ENCODE measurements around the gene UPK3BL2.
"Not testable (repeated sequence)": the region's sequence is repeated elsewhere in the genome, so short reads cannot be mapped to it uniquely, and the experiment has no call there.

The UPK3BL2 gene

DNA sequence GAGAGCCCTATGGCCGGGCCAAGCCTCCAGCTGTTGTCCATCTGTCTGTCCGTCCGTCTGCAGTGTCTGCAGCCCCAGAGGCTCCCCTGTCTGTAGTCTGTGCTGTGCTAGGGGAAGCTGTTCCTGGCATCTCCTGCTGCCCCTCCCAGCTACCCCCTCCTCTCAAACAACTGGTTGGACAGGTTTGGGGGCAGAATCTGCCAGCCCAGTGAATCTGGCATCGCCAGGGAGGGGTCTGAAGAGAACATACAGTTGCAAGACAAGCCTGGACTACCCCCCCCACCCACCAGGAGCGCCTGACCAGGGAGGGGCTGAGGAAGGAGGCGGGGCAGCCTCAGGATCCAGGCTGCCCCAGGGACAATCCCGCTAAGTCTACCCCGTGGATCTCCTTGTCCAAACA is at the start of gene UPK3BL2:
Gene UPK3BL2 (minus strand): TSS at position 101 of the 400 bp plus-strand sequence. CDS start 60 bp downstream, at position 41.
- not testable (repeated sequence) for DNase-seq (ENCODE audit: low read depth, low spot score)

GRCh38 chr7:102592477-102593019 is 49.1 kb upstream of the UPK3BL2 start:
- not testable (repeated sequence) for DNase-seq (ENCODE audit: low read depth, low spot score)

GRCh38 chr7:102589857-102590256 is 46.4 kb upstream of the UPK3BL2 start:
- not testable (repeated sequence) for DNase-seq (ENCODE audit: low read depth, low spot score)

- DNase-seq (ENCODE audit: low read depth, low spot score): not testable (repeated sequence)
These were observed 40.0 kb upstream of the UPK3BL2 start for GRCh38 chr7:102583495-102583894.

GRCh38 chr7:102581722-102582121 is 38.2 kb upstream of the UPK3BL2 start:
- DNase-seq (ENCODE audit: low read depth, low spot score): not testable (repeated sequence)

GRCh38 chr7:102578486-102578885 is 35.0 kb upstream of the UPK3BL2 start:
- DNase-seq (ENCODE audit: low read depth, low spot score): not testable (repeated sequence)

DNA sequence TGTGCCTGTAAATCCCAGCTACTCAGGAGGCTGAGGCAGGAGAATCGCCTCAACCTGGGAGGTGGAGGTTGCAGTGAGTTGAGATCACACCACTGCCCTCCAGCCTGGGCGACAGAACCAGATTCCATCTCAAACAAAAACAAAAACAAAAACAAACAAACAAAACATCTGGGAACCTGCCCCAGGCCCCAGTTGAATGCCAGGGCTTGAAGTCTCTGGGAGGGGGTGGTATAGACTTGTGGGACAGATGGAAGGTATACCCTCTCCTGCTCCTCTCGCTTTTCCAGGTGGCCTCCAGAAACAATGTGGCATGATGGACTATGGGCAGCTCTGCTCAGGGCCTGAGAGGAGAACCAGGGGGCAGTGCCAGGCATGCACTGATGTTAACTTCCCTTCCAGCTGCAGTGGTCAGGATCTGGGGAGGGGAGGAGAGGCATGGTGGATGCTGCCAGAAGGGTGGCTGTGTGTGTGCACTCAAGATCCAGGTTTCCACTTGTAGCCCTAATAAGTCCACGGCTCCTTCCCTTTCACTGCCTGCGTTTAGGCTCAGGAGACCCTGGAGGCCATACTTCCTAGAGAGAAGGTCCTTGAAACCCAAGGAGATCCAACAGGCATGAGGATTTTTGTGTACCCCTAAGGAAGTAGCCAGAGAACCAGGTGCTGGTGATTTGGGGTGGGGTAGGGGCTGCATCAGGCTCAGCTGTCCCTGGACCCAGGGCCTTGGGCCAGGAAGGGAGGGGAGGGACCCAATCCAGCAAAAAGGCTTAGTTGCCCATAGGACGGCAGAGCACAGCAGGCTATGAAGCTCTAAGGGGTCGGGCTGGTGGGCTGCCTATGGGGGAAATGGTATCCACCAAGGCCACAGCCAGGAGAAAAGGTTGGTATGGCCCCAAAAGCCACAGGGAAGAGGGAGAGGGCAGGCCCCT is 34.1 kb upstream of the UPK3BL2 start:
- not testable (repeated sequence) for DNase-seq (ENCODE audit: low read depth, low spot score)

GRCh38 chr7:102576363-102576762 is 32.9 kb upstream of the UPK3BL2 start:
- not testable (repeated sequence) for DNase-seq (ENCODE audit: low read depth, low spot score)

DNA sequence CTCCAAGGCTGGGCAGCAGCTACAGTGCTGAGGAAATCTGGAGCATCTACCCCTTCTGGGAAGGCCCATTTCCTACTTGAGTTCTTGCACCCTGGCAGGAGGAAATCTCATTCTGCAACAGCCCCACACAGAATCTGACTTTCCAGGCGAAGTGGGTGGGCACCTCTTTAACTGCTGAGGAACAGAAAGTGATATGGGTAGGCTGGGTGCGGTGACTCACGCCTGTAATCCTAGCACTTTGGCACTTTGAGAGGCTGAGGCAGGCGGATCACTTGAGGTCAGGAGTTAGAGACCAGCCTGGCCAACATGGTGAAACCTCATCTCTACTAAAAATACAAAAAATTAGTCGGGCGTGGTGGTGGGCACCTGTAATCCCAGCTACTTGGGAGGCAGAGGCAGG is 31.1 kb upstream of the UPK3BL2 start:
- not testable (repeated sequence) for DNase-seq (ENCODE audit: low read depth, low spot score)

GRCh38 chr7:102572261-102573239 is 29.1 kb upstream of the UPK3BL2 start, which contains the start of gene POLR2J3:
Gene POLR2J3, minus strand, starts transcription at chr7:102572583. Its CDS starts 62 bp downstream, at chr7:102572521.
- DNase-seq (ENCODE audit: low read depth, low spot score): peak; percentile 97

DNA sequence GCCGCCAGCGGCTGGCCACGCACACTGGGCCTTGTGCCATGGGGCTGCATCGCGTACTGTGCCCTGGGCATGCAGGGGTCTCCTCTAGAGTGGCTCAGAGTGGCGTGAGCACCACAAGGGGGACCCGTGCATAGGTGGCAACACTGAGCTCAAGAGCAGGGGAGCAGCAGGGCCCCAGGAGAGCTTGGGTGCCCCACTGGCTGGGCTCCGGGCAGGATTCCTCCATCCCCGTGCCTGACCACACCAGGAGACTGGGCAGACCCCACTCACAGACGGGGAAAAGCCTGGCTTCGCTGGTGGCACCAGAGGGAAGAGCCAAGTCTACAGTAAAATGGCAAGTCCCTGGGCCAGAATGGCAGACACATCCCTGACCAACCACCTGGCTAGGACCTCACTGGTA is 25.1 kb upstream of the UPK3BL2 start:
- not testable (repeated sequence) for DNase-seq (ENCODE audit: low read depth, low spot score)

DNA sequence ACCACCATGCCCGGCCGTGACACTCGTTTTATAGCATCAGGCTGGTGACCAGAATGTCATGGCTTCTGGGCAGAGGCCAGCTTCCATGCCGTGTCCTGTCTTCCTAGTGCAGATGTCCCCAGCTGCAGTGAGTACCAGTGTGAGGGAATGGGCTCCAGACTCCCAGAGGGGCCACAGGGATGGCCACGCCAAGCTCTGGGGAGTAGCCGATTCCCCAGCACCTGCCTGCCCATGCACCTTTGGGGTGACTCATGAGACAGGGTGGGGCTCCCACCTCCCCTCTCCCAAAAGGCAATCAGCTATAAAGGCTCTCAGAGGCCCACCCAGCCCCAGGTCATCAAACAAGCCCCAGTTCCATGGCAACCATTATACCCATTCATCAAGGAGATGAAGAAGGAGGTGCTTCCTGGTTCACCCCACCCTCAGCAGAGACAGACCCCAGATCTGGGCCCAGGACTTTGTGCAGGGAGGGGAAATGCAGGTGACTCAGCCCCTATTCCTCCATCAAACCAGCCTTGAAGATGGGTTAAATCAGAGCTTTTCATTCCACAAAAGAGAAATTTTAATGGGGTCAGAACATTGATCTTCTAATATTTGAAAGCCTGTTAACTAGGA is 7.4 kb upstream of the UPK3BL2 start, which contains the start of gene SPDYE2:
Gene SPDYE2 (plus strand): TSS at position 419 of the 615 bp plus-strand sequence. CDS start 2,030 bp downstream, outside the sequence.
- DNase-seq (ENCODE audit: low read depth, low spot score): not testable (repeated sequence)

DNA sequence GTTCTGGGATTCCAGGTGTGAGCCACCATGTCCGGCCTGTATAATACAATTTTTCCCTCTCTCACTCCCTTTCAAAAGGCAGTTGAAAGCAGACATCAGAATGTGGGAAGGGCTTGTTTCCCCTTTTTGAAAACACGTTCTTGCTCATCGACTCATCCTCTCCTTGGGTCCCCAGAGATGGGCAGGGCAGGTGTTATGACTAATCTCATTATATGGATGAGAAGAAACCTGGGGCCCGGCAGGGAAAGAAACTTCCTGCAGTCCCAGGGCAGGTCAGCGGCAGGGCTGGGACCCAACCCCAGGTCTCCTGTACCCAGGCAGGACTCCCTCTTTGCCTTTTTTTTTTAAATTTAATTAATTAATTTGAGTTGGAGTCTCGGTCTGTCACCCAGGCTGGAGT is 2.9 kb upstream of the UPK3BL2 start:
- DNase-seq (ENCODE audit: low read depth, low spot score): not testable (repeated sequence)

GRCh38 chr7:102545288-102545687 is 1.8 kb upstream of the UPK3BL2 start:
- DNase-seq (ENCODE audit: low read depth, low spot score): not testable (repeated sequence)

GRCh38 chr7:102544372-102544771 is 876 bp upstream of the UPK3BL2 start:
- not testable (repeated sequence) for DNase-seq (ENCODE audit: low read depth, low spot score)

DNA sequence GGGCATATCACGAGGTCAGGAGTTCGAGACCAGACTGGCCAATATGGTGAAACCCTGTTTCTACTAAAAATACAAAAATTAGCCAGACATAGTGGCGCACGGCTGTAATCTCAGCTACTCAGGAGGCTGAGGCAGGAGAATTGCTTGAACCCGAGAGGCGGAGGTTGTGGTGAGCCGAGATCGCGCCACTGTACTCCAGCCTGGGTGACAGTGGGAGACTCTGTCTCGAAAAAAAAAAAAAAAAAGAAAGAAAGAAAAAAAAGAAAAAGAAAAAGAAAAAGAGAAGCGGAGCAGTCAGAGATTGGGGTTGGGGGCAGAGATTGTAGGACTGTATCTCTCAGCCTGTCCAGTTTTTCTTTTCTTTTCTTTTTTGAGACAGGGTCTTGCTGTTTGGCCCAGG is 725 bp downstream of the UPK3BL2 start:
- not testable (repeated sequence) for DNase-seq (ENCODE audit: low read depth, low spot score)

- DNase-seq (ENCODE audit: low read depth, low spot score): not testable (repeated sequence)
These were observed 1.4 kb downstream of the UPK3BL2 start for GRCh38 chr7:102542083-102542482.

- not testable (repeated sequence) for DNase-seq (ENCODE audit: low read depth, low spot score)
These were observed 2.9 kb downstream of the UPK3BL2 start for GRCh38 chr7:102540604-102541003.

DNA sequence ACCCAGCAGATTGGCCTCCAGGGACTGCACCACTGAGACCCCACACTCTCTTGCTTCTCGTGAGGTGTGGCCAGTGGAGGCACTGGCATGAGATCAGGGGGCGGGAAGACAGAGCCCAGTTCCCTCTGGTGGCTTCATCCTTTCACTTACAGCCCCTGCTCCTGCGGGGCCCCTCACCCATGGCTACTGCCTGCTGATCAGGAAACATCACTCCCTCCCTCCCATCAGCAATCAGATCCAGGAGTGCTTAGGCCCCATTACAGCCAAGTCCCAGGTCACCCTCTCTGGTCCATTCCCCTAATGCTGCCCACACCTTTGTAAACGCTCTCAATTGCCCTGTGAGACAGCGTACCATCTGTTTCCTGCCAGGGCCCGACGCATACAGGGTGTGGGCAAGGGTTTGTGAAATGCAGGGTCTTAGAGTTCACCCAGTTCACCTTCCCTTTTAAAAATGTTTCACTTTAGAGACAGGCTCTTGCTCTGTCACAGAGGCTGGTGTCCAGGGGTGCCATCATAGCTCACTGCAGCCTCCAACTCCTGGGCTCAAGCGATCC is 8.4 kb downstream of the UPK3BL2 start:
- DNase-seq (ENCODE audit: low read depth, low spot score): not testable (repeated sequence)

- DNase-seq (ENCODE audit: low read depth, low spot score): not testable (repeated sequence)
These were observed 11.4 kb downstream of the UPK3BL2 start for GRCh38 chr7:102532127-102532526.

Measured in activated naive CD8-positive, alpha-beta T cell treated with anti-CD3 and anti-CD28 coated beads, Interleukin-2, amount 50 U/mL, for 16 hours (primary cell).